Left lung (tissue), 10 donors: ENCODE measurements around the gene STAP2. TPM values are rescaled to one million over a fixed set of nuclear protein-coding genes. Genes with fewer than 3 reads are reported as not detected.
"Not testable (repeated sequence)": the region's sequence is repeated elsewhere in the genome, so short reads cannot be mapped to it uniquely, and the experiment has no call there.

Source experiments
- ATAC-seq: fragments of 200-7000 bp; cut with Tn5 transposase; one replicate; pipeline ENCODE4 v1.9.1; 2020; ENCODE audit warnings: moderate library complexity
- DNase-seq, 4 donors: peaks; one replicate each; pipeline ENCODE4 v3.0.0-alpha.2; 2013 to 2020
- H3K27ac ChIP-seq, 2 donors: fragments of 200-600 bp; sonication (generic) in 1 of 2; one replicate each; pipeline versions ENCODE4 v1.5.0 to v1.8.0; 2020 to 2021
- H3K27me3 ChIP-seq, 2 donors: fragments of 200-600 bp; sonication (generic) in 1 of 2; one replicate each; pipeline versions ENCODE4 v1.5.0 to v1.8.0; 2020 to 2021
- H3K36me3 ChIP-seq, 2 donors: fragments of 200-600 bp; sonication (generic) in 1 of 2; one replicate each; pipeline versions ENCODE4 v1.5.0 to v1.8.0; 2020 to 2021
- H3K4me1 ChIP-seq, 2 donors: fragments of 200-600 bp; one replicate each; pipeline ENCODE4 v1.8.0; 2021
- H3K4me3 ChIP-seq, 2 donors: fragments of 200-600 bp; sonication (generic) in 1 of 2; one replicate each; pipeline versions ENCODE4 v1.5.0 to v1.8.0; 2020 to 2021; ENCODE audit warnings: mild to moderate bottlenecking in 1 of 2
- H3K9me3 ChIP-seq, 2 donors: fragments of 200-600 bp; sonication (generic) in 1 of 2; one replicate each; pipeline versions ENCODE4 v1.5.0 to v1.8.0; 2020 to 2021
- intact Hi-C, 2 donors: fragments of 100-400 bp; cut with DNase I; formaldehyde crosslinking; loops; one replicate each; pipeline versions ENCODE4 v1.11.2 to v1.14.2; 2022
- polyA plus RNA-seq, 6 donors: library from polyadenylated mRNA; unstranded; fragments of 120-200 nt; gene quantifications; one replicate each; pipeline ENCODE4 v1.2.1, GENCODE V29; 2013; ENCODE audit not compliant: insufficient read length in 6 of 6
- total RNA-seq, 2 donors: library from RNA; stranded (reverse); fragmentation: NEBNext Ultra II Directional; extraction: Animal tissue kit (Norgen Biotek cat#: 25700); gene quantifications; one replicate each; pipeline ENCODE4 v1.2.1, GENCODE V29; 2021
- TF ChIP-seq, protein P1 (sequence below), 2 donors: fragments of 200-600 bp; sonication (generic) in 1 of 2; IDR thresholded peaks; one replicate each; pipeline versions ENCODE4 v1.5.0 to v1.8.0; 2021; ENCODE audit warnings: antibody characterized with exemption in 2 of 2
- donor health status: DM: no; HTN: yes; CAD: no.
- donor health status: DM: no; HTN: no; CAD: no.

The STAP2 gene
- total and polyA plus RNA-seq, 8 donors = 14.1 to 41.5 (median 36.2) TPM

DNA sequence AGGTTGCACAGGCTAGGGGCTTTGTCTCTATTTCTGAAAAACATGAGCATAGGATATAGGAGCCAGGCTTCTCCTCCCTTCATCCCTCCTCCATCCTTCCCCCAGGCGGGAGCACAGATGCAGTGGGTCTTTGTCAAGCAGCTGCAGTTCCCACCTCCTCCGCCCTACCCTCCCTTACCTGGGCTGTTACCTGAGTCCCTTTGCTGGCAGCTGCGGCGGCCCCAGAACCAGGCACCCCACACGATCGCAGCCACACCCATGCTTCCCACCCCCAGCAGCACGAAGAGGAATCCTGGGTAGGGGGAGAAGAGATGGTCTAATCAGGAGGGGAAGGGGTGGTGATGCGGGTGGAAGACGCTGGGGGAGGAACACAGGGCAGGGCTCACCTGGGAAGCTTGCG lies 44.2 kb downstream of the STAP2 start:
- H3K4me3 ChIP-seq = no peak overlapping the region
- peaks cover 0 to 70% of the 10 kb centered on the region in 2 donors for H3K27me3 ChIP-seq
- intact Hi-C loops = no loop called here
- ATAC-seq (no peak), DNase-seq (no peak)
- H3K27ac ChIP-seq = no peak overlapping the region
- TF ChIP-seq, protein P1, sequence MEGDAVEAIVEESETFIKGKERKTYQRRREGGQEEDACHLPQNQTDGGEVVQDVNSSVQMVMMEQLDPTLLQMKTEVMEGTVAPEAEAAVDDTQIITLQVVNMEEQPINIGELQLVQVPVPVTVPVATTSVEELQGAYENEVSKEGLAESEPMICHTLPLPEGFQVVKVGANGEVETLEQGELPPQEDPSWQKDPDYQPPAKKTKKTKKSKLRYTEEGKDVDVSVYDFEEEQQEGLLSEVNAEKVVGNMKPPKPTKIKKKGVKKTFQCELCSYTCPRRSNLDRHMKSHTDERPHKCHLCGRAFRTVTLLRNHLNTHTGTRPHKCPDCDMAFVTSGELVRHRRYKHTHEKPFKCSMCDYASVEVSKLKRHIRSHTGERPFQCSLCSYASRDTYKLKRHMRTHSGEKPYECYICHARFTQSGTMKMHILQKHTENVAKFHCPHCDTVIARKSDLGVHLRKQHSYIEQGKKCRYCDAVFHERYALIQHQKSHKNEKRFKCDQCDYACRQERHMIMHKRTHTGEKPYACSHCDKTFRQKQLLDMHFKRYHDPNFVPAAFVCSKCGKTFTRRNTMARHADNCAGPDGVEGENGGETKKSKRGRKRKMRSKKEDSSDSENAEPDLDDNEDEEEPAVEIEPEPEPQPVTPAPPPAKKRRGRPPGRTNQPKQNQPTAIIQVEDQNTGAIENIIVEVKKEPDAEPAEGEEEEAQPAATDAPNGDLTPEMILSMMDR (IDR thresholded peaks at IDR 0.05) = no peak
- no peaks in the 10 kb centered on the region for H3K4me1 ChIP-seq
- no peaks in the 10 kb centered on the region for H3K9me3 ChIP-seq
- H3K36me3 ChIP-seq = no peaks in the 10 kb centered on the region

DNA sequence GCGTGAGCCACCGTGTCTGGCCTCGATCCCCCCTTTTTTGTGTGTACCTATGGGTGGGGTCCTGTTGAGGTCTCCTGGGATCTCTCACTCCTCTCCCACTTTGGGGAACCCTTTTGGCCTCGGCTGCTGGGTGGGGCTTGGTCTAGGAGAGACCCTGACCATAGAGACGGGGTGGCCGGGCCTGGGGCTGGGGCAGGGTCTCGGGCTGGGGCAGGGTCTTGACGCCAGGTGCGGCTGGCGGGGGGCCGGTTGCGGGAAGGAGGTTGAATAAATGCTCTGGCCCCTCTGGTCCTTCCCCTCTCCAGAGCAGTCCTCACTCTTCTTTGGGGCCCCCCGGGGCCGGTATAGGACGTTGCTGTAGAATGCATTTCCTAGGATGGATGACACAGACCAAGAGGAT lies 46.1 kb downstream of the STAP2 start:
- no peak overlapping the region for H3K27ac ChIP-seq
- DNase-seq = no peak

GRCh38 chr19:4291184-4291732 lies 47.4 kb downstream of the STAP2 start:
- ATAC-seq (no peak), DNase-seq (no peak)
- intact Hi-C loops = no loop called here
- Histone ChIP-seq H3K9me3 (no peaks in the 10 kb centered on the region), H3K27ac (no peak overlapping the region), H3K4me1 (no peaks in the 10 kb centered on the region), H3K36me3 (no peaks in the 10 kb centered on the region), H3K27me3 (peaks cover 0 to 76% of the 10 kb centered on the region in 2 donors), H3K4me3 (no peak overlapping the region)
- TF ChIP-seq, protein P1 (IDR thresholded peaks at IDR 0.05) = no peak

More for the DNA sequence above, 46.1 kb downstream of the STAP2 start:
- TF ChIP-seq, protein P1 (IDR thresholded peaks at IDR 0.05) = no peak
- Histone ChIP-seq H3K9me3 (no peaks in the 10 kb centered on the region), H3K4me3 (no peak overlapping the region), H3K27me3 (peaks cover 0 to 71% of the 10 kb centered on the region in 2 donors), H3K36me3 (no peaks in the 10 kb centered on the region), H3K4me1 (no peaks in the 10 kb centered on the region)
- intact Hi-C loops = no loop called here
- no peak for ATAC-seq

- ATAC-seq (no peak), DNase-seq (no peak)
- no peaks in the 10 kb centered on the region for H3K4me1 ChIP-seq
- H3K4me3 ChIP-seq = no peak overlapping the region
- no peak overlapping the region for H3K27ac ChIP-seq
- no peaks in the 10 kb centered on the region for H3K9me3 ChIP-seq
- TF ChIP-seq, protein P1 (IDR thresholded peaks at IDR 0.05) = no peak
- H3K27me3 ChIP-seq = peaks cover 1 to 66% of the 10 kb centered on the region in 2 donors
- intact Hi-C loops = no loop called here
- H3K36me3 ChIP-seq = no peaks in the 10 kb centered on the region
These were observed 50.4 kb downstream of the STAP2 start for GRCh38 chr19:4288091-4288777.

DNA sequence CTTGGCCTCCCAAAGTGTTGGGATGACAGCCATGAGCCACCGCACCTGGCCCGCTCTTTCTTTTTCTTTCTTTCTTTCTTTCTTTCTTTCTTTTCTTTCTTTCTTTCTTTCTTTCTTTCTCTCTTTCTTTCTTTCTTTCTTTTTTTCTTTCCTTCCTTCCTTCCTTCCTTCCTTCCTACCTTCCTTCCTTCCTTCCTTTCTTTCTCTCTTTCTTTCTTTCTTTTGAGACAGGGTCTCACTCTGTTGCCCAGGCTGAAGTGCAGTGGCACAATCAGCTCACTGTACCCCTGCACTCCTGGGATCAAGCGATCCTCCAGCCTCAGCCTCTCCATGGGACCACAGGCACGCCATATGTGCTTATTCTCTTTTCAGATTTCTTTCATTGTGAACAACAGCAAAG lies 52.5 kb downstream of the STAP2 start:
- DNase-seq, H3K9me3 ChIP-seq, H3K4me3 ChIP-seq, H3K4me1 ChIP-seq, H3K36me3 ChIP-seq, intact Hi-C loops, ATAC-seq, H3K27ac ChIP-seq: not testable (repeated sequence)
- H3K27me3 ChIP-seq = peaks cover 5 to 67% of the 10 kb centered on the region in 2 donors
